TTC549 (cell line): ENCODE measurements around the gene SCOC.
"Not testable (repeated sequence)": the region's sequence is repeated elsewhere in the genome, so short reads cannot be mapped to it uniquely, and the experiment has no call there.

Experiments used
- FAIRE-seq: peaks from 2 replicates; lab custom pipeline; 2012; peaks lifted over from hg19 to GRCh38; lab: Jason Lieb, UNC

The SCOC gene

GRCh38 chr4:140361099-140361498 lies 12.3 kb upstream of the SCOC start:
- FAIRE-seq, result no peak

- no peak for FAIRE-seq
These were observed 10.4 kb upstream of the SCOC start for GRCh38 chr4:140363051-140363450.

GRCh38 chr4:140363558-140363957 lies 9.9 kb upstream of the SCOC start:
- no peak for FAIRE-seq

GRCh38 chr4:140367738-140368137 lies 5.7 kb upstream of the SCOC start:
- FAIRE-seq, result no peak

- no peak for FAIRE-seq
These were observed 4.8 kb upstream of the SCOC start for GRCh38 chr4:140368686-140369085.

GRCh38 chr4:140372751-140373327 lies 607 bp upstream of the SCOC start:
- FAIRE-seq, result no peak

- no peak for FAIRE-seq
These were observed 658 bp downstream of the SCOC start for GRCh38 chr4:140374130-140374477.

- FAIRE-seq, result no peak
These were observed 9.3 kb downstream of the SCOC start for GRCh38 chr4:140382732-140383131.

- FAIRE-seq, result no peak
These were observed 14.6 kb downstream of the SCOC start for GRCh38 chr4:140388015-140388414.

GRCh38 chr4:140395668-140396067 lies 22.2 kb downstream of the SCOC start:
- no peak for FAIRE-seq

- FAIRE-seq, result no peak
These were observed 26.7 kb downstream of the SCOC start for GRCh38 chr4:140400111-140400510.

GRCh38 chr4:140406292-140406691 lies 32.8 kb downstream of the SCOC start:
- no peak for FAIRE-seq

GRCh38 chr4:140408974-140409373 lies 35.5 kb downstream of the SCOC start:
- no peak for FAIRE-seq

- not testable (repeated sequence) for FAIRE-seq
These were observed 39.9 kb downstream of the SCOC start for GRCh38 chr4:140413130-140413969.

GRCh38 chr4:140423106-140423505 lies 49.7 kb downstream of the SCOC start:
- FAIRE-seq, result no peak

GRCh38 chr4:140426610-140427105 lies 53.2 kb downstream of the SCOC start:
- no peak for FAIRE-seq

GRCh38 chr4:140427106-140427918 lies 53.9 kb downstream of the SCOC start, which contains the start of gene CLGN:
TSS of gene CLGN (minus strand) at chr4:140427648. CDS start at chr4:140413078, 14,570 bp downstream.
- FAIRE-seq, result no peak

- no peak for FAIRE-seq
These were observed 54.5 kb downstream of the SCOC start for GRCh38 chr4:140427919-140428471.
